ENCODE measurements around the gene NARF.

The NARF gene

GRCh38 chr17:82439829-82440365, 18.6 kb upstream of the NARF start:
- H3K9me3 ChIP-seq (ENCODE audit: control insufficient read depth, low read length) = no peaks in the 10 kb centered on the region
- no peak overlapping the region for H3K27ac ChIP-seq
- no peak overlapping the region for H3K9ac ChIP-seq
- no peak overlapping the region for H3K4me3 ChIP-seq (ENCODE audit: low read depth, low read length)
- H3K36me3 ChIP-seq (ENCODE audit: control insufficient read depth, insufficient read depth, low read length) = no peaks in the 10 kb centered on the region
- H2AFZ ChIP-seq = no peak overlapping the region
- H3K79me2 ChIP-seq = no peaks in the 10 kb centered on the region
- peaks cover 15% of the 10 kb centered on the region for H3K4me1 ChIP-seq
- no peak for TF ChIP-seq CTCF (IDR thresholded peaks at IDR 0.05)
- H3K4me2 ChIP-seq (ENCODE audit: low read length) = no peak overlapping the region
- H3K27me3 ChIP-seq (ENCODE audit: control insufficient read depth, insufficient read depth, low read length) = no peaks in the 10 kb centered on the region

- H2AFZ ChIP-seq = no peak overlapping the region
- no peaks in the 10 kb centered on the region for H3K9me3 ChIP-seq (ENCODE audit: control insufficient read depth, low read length)
- peaks cover 15% of the 10 kb centered on the region for H3K4me1 ChIP-seq
- H3K4me2 ChIP-seq (ENCODE audit: low read length) = no peak overlapping the region
- H3K27me3 ChIP-seq (ENCODE audit: control insufficient read depth, insufficient read depth, low read length) = no peaks in the 10 kb centered on the region
- H3K27ac ChIP-seq = no peak overlapping the region
- no peak for TF ChIP-seq CTCF (IDR thresholded peaks at IDR 0.05)
- H3K36me3 ChIP-seq (ENCODE audit: control insufficient read depth, insufficient read depth, low read length) = no peaks in the 10 kb centered on the region
- no peak overlapping the region for H3K9ac ChIP-seq
- H3K4me3 ChIP-seq (ENCODE audit: low read depth, low read length) = no peak overlapping the region
- H3K79me2 ChIP-seq = no peaks in the 10 kb centered on the region
Measured at GRCh38 chr17:82440469-82440981, 18.0 kb upstream of the NARF start.

- H3K9ac ChIP-seq = no peak overlapping the region
- H2AFZ ChIP-seq = no peak overlapping the region
- TF ChIP-seq CTCF (IDR thresholded peaks at IDR 0.05) = no peak
- no peaks in the 10 kb centered on the region for H3K27me3 ChIP-seq (ENCODE audit: control insufficient read depth, insufficient read depth, low read length)
- H3K4me2 ChIP-seq (ENCODE audit: low read length) = no peak overlapping the region
- no peaks in the 10 kb centered on the region for H3K9me3 ChIP-seq (ENCODE audit: control insufficient read depth, low read length)
- H3K79me2 ChIP-seq = no peaks in the 10 kb centered on the region
- peaks cover 15% of the 10 kb centered on the region for H3K4me1 ChIP-seq
- H3K4me3 ChIP-seq (ENCODE audit: low read depth, low read length) = no peak overlapping the region
- H3K27ac ChIP-seq = peak overlapping the region; percentile 82
- no peaks in the 10 kb centered on the region for H3K36me3 ChIP-seq (ENCODE audit: control insufficient read depth, insufficient read depth, low read length)
Measured at GRCh38 chr17:82440991-82441627, 17.4 kb upstream of the NARF start.

- no peak overlapping the region for H3K9ac ChIP-seq
- H3K4me1 ChIP-seq = peaks cover 15% of the 10 kb centered on the region
- H3K4me2 ChIP-seq (ENCODE audit: low read length) = no peak overlapping the region
- H2AFZ ChIP-seq = peak overlapping the region; percentile 16
- H3K36me3 ChIP-seq (ENCODE audit: control insufficient read depth, insufficient read depth, low read length) = no peaks in the 10 kb centered on the region
- peak overlapping the region; percentile 82 for H3K27ac ChIP-seq
- no peaks in the 10 kb centered on the region for H3K9me3 ChIP-seq (ENCODE audit: control insufficient read depth, low read length)
- TF ChIP-seq CTCF (IDR thresholded peaks at IDR 0.05) = no peak
- no peak overlapping the region for H3K4me3 ChIP-seq (ENCODE audit: low read depth, low read length)
- no peaks in the 10 kb centered on the region for H3K79me2 ChIP-seq
- no peaks in the 10 kb centered on the region for H3K27me3 ChIP-seq (ENCODE audit: control insufficient read depth, insufficient read depth, low read length)
Measured at GRCh38 chr17:82441691-82442487, 16.7 kb upstream of the NARF start.
